GM21786 (cell line): Measurements from ENCODE around the gene CNOT11.

ENCODE experiments used
- ATAC-seq: cut with Tn5 transposase; IDR thresholded peaks from one replicate; pipeline ENCODE4 v1.9.1; 2021; ENCODE audit not compliant: unreplicated experiment

CNOT11 gene

DNA sequence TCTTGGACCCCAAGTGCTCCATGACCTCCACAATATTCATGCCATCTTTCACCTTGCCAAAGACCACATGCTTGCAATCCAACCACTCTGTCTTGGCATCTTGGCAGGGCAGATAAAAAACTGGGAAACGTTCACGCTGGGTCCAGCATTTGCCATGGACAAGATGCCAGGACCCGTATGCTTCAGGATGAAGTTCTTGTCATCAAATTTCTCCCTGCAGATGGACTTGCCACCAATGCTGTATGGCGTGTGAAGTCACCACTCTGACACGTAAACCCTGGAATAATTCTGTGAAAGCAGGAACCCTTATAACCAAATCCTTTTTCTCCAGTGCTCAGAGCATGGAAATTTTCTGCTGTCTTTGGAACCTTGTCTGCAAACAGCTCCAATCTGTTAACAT lies 21.5 kb downstream of the CNOT11 start:
- no peak for ATAC-seq

- ATAC-seq: no peak
Observed at GRCh38 chr2:101277111-101277510, 24.4 kb downstream of the CNOT11 start.

DNA sequence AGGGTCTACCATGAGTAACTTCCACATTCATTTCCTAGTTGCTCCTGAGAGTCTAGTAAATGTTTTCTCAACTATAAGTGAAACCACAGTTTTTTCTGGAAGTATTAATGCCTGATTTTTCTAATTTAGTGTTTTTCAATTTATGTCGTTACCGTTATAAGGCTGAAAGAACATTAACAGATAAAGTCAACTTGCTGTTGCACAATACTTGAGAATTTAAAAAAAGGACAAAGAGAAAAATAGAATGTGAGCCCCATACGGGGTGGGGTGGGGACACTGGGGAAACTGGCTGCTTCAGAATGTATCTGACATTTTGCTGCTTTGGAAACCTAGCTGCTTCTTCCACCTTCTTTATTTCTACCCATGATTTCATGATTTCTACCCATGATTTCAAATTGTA lies 26.2 kb downstream of the CNOT11 start:
- ATAC-seq: no peak

GRCh38 chr2:101281482-101281881 lies 28.8 kb downstream of the CNOT11 start:
- ATAC-seq: no peak

- no peak for ATAC-seq
Observed at GRCh38 chr2:101282980-101283379, 30.3 kb downstream of the CNOT11 start.

DNA sequence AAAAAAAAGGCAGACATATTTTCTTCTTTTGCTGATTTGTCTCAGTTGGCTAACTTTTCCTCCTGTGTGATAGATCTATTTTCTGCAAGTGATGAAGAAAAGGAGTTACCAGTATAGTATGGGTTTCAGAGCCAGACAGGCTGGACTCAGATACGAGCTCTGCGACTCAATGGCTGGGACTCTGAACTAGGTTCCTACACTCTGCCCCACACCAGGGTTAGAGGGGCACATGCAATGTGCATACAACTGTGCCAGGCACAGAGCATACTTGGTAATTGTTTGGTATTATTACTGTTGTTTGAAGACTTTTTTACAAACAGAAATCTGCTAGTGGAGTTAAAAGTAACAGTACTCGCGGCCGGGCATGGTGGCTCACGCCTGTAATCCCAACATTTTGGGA lies 34.0 kb downstream of the CNOT11 start:
- ATAC-seq: no peak

DNA sequence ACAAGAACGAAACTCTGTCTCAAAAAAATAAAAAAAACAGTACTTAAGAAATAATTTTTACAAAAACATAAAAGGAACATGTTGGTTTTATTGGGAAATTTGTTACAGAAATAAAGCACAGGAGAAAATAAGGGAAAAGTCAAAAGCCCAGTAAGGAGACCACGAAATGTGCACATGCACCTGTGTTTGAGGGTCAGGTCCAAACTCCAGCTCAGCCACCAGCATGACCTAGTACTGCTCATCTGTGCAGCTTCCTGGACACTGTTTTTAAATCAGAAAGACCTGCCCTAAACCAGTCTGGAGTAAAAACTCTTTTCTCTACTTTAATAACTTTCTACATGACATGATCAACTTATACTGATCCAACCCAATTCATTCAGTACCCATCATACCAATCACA lies 34.6 kb downstream of the CNOT11 start:
- ATAC-seq: no peak

GRCh38 chr2:101290711-101291110 lies 38.0 kb downstream of the CNOT11 start:
- no peak for ATAC-seq

DNA sequence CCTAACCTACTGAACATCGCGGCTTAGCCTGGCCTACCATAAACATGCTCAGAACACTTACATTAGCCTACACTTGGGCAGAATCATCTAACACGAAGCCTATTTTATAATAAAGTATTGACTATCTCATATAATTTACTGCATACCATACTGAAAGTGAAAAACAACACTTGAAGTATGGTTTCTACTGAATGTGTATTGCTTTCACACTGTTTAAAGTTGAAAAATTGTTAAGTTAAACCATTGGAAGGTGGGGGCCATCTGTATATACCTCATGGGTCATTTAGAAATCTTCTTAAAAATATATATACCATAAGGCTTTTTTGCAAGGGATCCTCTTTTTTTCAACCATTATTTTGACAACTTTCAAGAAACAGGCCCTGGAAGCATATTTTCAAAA lies 39.3 kb downstream of the CNOT11 start:
- ATAC-seq: peak; percentile 69

DNA sequence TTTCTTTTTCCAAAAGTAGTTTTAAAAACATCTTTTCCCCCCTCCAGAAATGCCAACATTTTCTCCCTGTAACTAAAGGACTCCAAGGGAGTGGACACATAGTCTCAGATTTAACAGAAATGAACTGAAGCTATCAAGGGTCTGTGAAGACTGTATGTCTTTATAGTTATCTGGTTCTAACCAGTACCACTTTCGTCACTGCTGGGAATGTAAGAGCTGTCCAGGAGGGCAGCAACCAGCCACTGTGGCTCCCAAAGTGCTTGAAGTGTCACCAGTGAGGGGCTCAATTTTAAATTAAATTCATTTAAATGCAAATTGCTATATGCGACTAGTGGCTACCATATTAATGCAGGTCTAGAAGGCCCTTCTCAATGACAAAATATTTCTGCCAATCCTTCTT lies 40.9 kb downstream of the CNOT11 start:
- no peak for ATAC-seq

DNA sequence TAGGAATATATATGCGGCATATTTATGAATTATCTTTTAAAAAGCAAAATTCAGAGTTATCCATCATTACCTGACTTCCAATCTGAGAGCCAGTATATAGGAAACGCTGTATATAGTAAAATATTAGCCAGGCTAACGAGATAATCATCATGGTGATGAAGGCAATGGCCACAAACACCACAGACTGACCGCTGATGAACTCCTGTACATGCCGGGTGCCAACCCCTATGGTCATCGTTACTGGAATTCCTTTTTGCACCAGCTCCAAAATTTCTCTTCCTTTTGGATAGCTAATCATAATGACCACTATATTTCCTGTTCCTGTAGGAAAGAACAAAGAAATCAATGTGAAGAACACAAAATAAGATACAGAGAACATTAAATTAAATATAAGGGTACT lies 42.2 kb downstream of the CNOT11 start:
- no peak for ATAC-seq

DNA sequence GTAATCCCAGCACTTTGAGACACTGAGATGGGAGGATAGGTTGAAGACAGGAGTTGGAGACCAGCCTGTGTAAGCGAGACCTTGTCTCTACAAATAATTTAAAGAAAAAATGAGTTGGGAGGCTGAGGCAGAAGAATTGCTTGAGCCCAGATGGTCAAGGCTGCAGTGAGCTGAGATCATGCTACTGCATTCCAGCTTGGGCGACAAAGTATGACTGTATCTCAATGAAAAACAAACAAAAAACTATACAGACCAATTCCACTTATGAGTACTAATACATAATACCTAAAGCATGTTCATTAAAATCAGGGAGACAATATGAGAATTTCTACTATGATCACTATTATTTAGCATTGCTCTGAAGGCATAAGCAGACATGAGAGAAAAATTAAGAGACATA lies 43.2 kb downstream of the CNOT11 start:
- ATAC-seq: no peak

- ATAC-seq: no peak
Observed at GRCh38 chr2:101296371-101296770, 43.7 kb downstream of the CNOT11 start.

GRCh38 chr2:101297383-101297782 lies 44.7 kb downstream of the CNOT11 start:
- no peak for ATAC-seq

DNA sequence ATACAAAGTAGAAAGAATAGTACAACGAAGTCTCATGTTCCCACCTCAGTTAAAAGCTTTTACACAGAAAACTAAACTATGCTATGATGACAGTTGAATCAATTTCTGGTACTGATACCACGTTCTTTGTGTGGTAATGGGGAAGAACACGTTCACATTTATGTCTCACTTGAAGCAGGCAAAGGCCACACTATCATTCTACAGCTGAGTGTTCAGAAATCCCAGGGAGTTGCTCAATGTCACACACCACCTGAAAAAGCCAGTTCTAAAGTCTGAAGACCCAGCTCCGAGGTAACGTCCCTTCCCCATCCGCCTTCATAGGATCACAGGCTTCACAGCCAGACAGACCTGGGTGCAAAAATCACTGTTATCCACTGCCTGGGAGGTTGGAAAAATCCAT lies 46.9 kb downstream of the CNOT11 start:
- no peak for ATAC-seq

GRCh38 chr2:101300164-101300563 lies 47.5 kb downstream of the CNOT11 start:
- no peak for ATAC-seq

DNA sequence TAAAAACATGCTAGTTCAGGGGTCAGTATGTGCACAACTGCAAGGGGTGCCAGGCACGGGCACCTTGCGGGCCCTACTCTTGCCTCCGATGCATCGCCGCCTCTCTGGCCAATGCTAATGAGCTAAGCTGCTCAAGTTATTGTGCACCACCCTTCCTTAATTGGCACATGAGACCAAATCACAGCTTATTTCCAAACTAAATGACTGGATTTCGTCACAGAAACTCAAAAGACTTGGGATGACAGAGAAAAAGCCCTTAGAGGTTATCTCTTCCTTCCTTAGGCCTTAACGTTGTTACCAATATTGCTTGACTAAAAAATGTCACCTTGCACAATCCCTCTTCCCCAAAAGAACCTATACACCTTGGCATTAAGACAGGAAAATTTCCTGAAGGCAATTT lies 48.1 kb downstream of the CNOT11 start:
- no peak for ATAC-seq

GRCh38 chr2:101302016-101302415 lies 49.3 kb downstream of the CNOT11 start:
- ATAC-seq: no peak

DNA sequence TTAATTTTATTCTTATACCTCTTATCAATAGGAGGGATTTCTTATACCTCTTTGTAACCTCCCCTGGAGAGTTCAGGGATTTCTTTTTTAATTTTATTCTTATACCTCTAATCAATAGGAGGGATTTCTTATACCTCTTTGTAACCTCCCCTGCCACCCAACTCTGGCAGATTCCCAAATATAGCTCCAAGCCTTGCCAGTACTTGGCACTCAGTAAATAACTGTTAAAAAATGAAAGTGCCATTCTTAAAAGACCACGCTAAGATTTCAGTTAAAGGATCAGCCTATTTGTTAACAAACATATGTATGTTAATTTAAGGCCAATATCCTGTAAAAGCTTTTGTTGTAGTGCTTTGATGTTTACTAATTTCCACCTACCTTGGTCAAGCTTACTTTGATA lies 51.0 kb downstream of the CNOT11 start:
- ATAC-seq: no peak

DNA sequence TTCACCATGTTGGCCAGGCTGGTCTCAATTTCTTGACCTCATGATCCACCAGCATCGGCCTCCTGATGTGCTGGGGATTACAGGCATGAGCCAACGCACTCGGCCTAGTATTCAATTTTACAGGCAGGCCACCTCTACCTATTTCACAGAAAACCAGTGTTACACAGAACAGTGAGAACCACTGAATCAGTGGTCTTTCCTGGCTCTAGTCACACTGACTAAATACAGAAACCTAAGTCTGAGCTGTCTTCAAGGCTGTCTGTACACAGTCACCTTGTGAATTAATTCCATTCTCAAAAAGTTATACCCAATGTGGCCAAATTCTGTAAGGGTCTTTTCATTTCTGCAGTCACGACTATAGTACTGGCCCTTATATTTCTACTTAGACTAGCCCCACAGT lies 52.3 kb downstream of the CNOT11 start:
- no peak for ATAC-seq

DNA sequence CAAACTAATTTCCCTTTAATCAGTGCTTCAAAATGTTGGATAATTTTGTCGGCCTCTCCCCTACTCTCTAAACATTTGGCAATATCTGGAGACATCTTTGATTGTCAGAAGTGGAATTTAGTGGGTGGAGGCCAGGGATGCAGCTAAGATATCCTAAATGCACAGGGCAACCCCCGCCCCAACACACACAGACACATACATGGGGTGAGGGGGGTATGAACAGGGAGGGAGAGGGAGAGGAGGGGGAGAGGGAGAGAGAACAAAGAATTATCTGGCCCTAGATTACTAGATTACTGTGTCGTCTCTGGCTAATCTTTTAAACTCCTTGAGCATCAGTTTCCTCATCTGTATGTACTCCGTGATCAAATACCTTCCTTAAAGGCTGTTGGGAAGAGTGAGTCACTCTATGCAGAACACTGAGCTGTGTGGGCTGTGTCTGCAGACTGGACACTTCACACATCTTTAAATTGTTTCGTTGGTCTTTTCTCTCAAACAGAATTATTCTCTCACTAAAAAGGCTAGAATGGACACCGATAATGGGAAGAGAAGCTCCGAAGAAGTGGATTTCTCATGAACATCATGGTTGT lies 52.9 kb downstream of the CNOT11 start:
- no peak for ATAC-seq

GRCh38 chr2:101306410-101306809 lies 53.7 kb downstream of the CNOT11 start:
- ATAC-seq: no peak

GRCh38 chr2:101307503-101307902 lies 54.8 kb downstream of the CNOT11 start:
- no peak for ATAC-seq

DNA sequence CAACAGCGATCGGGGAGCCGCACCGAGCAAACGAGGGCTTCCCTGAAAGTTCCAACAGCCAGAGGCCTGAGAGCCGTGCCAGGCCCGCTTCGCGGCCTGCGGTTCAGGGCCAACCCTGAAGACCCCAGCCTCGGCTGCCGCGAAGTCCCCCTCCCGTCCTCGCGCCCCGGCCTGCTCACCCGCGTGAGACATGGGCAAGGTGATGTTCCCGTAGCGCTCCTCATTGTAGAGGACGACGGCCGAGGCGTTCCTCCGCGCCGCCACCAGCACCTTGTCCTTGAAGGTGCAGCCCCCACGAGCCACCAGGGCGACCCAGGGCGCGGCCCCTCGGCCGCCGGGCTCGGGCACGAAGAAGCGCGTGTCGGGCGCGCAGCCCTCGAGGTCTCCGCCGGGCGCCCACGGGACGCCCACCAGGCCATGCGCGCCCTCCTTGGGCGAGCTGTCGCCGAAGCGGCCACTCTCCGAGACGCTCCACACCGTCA lies 55.3 kb downstream of the CNOT11 start:
- peak; percentile 1 for ATAC-seq
